Smooth muscle cell of the brain vasculature (primary cell): Measurements from ENCODE around the gene SPINDOC.

ENCODE experiments used
- DNase-seq: peaks from one replicate; pipeline ENCODE4 v3.0.0-alpha.2; 2012; ENCODE audit warnings: low read depth, low spot score

SPINDOC gene

GRCh38 chr11:63833048-63833447 lies 19.8 kb downstream of the SPINDOC start:
- DNase-seq, result no peak

GRCh38 chr11:63834535-63835157 lies 21.4 kb downstream of the SPINDOC start:
- DNase-seq, result no peak

- DNase-seq, result no peak
Measured at GRCh38 chr11:63835158-63835545, 21.9 kb downstream of the SPINDOC start.

GRCh38 chr11:63837027-63837688 lies 23.9 kb downstream of the SPINDOC start:
- DNase-seq, result peak; percentile 51

GRCh38 chr11:63837739-63838138 lies 24.5 kb downstream of the SPINDOC start:
- no peak for DNase-seq

- no peak for DNase-seq
Measured at GRCh38 chr11:63838150-63838677, 25.0 kb downstream of the SPINDOC start.

- DNase-seq, result peak; percentile 95
Measured at GRCh38 chr11:63838678-63839507, 25.6 kb downstream of the SPINDOC start, which contains the start of gene MARK2. Gene MARK2 (plus strand): TSS chr11:63839110. CDS start chr11:63839507, 397 bp downstream.

GRCh38 chr11:63839508-63840355 lies 26.5 kb downstream of the SPINDOC start:
- DNase-seq, result no peak

- no peak for DNase-seq
Measured at GRCh38 chr11:63840356-63841060, 27.3 kb downstream of the SPINDOC start.

- DNase-seq, result no peak
Measured at GRCh38 chr11:63841554-63841953, 28.3 kb downstream of the SPINDOC start.

- no peak for DNase-seq
Measured at GRCh38 chr11:63843041-63843440, 29.8 kb downstream of the SPINDOC start.

GRCh38 chr11:63844836-63845235 lies 31.6 kb downstream of the SPINDOC start:
- no peak for DNase-seq

GRCh38 chr11:63845303-63845702 lies 32.0 kb downstream of the SPINDOC start:
- DNase-seq, result no peak

- DNase-seq, result no peak
Measured at GRCh38 chr11:63845911-63846310, 32.7 kb downstream of the SPINDOC start.

GRCh38 chr11:63846897-63847296 lies 33.6 kb downstream of the SPINDOC start:
- DNase-seq, result no peak

- DNase-seq, result no peak
Measured at GRCh38 chr11:63847363-63847762, 34.1 kb downstream of the SPINDOC start.

- no peak for DNase-seq
Measured at GRCh38 chr11:63849691-63850090, 36.4 kb downstream of the SPINDOC start.

- DNase-seq, result no peak
Measured at GRCh38 chr11:63850920-63851319, 37.7 kb downstream of the SPINDOC start.

- DNase-seq, result no peak
Measured at GRCh38 chr11:63851364-63851763, 38.1 kb downstream of the SPINDOC start.

GRCh38 chr11:63853476-63853875 lies 40.2 kb downstream of the SPINDOC start:
- DNase-seq, result no peak

GRCh38 chr11:63854696-63855095 lies 41.4 kb downstream of the SPINDOC start:
- no peak for DNase-seq
